ENCODE measurements around the gene TAS1R1. TPM values are rescaled to one million over a fixed set of nuclear protein-coding genes. Genes with fewer than 3 reads are reported as not detected.

Gene TAS1R1
- total RNA-seq, 1 experiment from 2014 or later: not detected

GRCh38 chr1:6572653-6573383 lies 17.7 kb downstream of the TAS1R1 start:
- no peak for DNase-seq (ENCODE audit: low spot score)

DNA sequence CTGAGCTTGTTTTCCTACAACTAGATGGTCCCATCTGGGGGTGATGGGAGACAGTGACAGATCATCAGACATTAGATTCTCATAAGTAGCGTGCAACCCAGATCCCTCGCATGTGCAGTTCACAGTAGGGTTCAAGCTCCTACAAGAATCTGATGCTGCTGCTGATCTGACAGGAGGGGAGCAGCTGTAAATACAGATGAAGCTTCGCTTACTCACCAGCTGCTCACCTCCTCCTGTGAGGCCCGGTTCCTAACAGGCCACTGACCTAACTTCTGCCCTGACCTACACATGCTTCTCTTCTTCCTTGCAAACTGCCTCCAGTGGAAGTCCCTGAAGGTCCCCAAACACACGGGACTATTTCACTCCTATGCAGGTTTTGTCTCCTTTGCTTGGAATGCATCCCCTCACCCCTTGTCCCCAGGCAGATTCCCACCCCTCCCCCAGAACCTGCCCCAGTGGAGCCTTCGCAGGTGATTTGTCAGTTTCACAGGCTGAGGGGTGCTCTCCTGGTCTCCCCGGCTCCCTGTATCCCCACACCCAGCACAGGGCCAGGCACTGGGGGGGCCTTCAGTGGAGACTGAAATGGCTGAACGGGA lies 19.0 kb downstream of the TAS1R1 start:
- no peak for DNase-seq (ENCODE audit: low spot score)

DNA sequence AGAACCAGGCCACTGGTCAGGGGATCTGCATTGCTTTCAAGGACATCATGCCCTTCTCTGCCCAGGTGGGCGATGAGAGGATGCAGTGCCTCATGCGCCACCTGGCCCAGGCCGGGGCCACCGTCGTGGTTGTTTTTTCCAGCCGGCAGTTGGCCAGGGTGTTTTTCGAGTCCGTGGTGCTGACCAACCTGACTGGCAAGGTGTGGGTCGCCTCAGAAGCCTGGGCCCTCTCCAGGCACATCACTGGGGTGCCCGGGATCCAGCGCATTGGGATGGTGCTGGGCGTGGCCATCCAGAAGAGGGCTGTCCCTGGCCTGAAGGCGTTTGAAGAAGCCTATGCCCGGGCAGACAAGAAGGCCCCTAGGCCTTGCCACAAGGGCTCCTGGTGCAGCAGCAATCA lies 19.7 kb downstream of the TAS1R1 start:
- no peak for DNase-seq (ENCODE audit: low spot score)

DNA sequence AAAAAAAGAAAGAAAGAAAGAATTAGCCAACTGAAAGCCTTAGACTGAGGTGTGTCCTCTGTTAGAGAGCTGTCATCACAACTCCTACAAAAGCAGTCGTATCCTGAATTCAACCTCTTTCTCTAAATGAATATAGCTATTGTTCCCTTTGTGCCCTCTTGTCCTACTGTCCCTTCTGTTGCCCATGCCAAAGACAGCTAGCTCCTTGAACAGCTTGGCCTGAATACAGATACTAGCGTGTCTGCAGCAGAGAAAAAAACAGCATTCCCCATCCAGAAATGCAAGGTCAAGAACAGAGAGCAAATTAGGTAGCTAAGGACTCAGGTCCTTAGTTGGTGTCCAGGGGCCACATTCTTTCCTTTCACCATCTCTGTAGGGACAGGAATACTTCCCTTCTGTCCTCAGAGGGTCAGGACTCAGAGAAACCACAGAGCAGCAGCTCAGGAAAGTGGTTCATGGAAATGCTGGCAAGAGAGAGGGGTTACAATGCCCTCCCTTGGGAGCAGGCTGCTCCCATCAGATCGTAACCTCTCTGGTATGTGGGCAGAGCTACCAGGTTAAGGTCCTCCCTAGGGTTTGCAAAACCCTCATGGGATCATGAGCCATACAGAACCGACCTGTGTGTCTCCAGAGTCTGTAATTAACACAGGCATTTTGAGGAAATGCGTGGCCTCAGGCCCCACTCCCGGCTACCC lies 22.9 kb downstream of the TAS1R1 start:
- no peak for DNase-seq (ENCODE audit: low spot score)

GRCh38 chr1:6578624-6579373 lies 23.7 kb downstream of the TAS1R1 start:
- no peak for DNase-seq (ENCODE audit: low spot score)

DNA sequence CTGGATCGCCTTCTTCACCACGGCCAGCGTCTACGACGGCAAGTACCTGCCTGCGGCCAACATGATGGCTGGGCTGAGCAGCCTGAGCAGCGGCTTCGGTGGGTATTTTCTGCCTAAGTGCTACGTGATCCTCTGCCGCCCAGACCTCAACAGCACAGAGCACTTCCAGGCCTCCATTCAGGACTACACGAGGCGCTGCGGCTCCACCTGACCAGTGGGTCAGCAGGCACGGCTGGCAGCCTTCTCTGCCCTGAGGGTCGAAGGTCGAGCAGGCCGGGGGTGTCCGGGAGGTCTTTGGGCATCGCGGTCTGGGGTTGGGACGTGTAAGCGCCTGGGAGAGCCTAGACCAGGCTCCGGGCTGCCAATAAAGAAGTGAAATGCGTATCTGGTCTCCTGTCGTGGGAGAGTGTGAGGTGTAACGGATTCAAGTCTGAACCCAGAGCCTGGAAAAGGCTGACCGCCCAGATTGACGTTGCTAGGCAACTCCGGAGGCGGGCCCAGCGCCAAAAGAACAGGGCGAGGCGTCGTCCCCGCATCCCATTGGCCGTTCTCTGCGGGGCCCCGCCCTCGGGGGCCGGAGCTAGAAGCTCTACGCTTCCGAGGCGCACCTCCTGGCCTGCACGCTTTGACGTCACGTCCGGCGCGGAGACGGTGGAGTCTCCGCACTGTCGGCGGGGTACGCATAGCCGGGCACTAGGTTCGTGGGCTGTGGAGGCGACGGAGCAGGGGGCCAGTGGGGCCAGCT lies 24.4 kb downstream of the TAS1R1 start, which contains the start of gene ZBTB48:
Gene ZBTB48 (plus strand): TSS at position 621 of the 745 bp plus-strand sequence. CDS start 616 bp downstream, outside the sequence.
- peak; percentile 86 for DNase-seq (ENCODE audit: low spot score)

GRCh38 chr1:6580119-6580592 lies 25.0 kb downstream of the TAS1R1 start:
- no peak for DNase-seq (ENCODE audit: low spot score)

DNA sequence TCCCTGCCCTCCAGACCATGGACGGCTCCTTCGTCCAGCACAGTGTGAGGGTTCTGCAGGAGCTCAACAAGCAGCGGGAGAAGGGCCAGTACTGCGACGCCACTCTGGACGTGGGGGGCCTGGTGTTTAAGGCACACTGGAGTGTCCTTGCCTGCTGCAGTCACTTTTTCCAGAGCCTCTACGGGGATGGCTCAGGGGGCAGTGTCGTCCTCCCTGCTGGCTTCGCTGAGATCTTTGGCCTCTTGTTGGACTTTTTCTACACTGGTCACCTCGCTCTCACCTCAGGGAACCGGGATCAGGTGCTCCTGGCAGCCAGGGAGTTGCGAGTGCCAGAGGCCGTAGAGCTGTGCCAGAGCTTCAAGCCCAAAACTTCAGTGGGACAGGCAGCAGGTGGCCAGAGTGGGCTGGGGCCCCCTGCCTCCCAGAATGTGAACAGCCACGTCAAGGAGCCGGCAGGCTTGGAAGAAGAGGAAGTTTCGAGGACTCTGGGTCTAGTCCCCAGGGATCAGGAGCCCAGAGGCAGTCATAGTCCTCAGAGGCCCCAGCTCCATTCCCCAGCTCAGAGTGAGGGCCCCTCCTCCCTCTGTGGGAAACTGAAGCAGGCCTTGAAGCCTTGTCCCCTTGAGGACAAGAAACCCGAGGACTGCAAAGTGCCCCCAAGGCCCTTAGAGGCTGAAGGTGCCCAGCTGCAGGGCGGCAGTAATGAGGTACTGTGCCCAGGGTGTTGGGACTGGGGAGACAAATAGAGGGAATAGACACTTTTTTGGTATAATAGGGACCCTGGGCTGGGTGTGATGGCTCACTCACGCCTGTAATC lies 25.7 kb downstream of the TAS1R1 start:
- no peak for DNase-seq (ENCODE audit: low spot score)

DNA sequence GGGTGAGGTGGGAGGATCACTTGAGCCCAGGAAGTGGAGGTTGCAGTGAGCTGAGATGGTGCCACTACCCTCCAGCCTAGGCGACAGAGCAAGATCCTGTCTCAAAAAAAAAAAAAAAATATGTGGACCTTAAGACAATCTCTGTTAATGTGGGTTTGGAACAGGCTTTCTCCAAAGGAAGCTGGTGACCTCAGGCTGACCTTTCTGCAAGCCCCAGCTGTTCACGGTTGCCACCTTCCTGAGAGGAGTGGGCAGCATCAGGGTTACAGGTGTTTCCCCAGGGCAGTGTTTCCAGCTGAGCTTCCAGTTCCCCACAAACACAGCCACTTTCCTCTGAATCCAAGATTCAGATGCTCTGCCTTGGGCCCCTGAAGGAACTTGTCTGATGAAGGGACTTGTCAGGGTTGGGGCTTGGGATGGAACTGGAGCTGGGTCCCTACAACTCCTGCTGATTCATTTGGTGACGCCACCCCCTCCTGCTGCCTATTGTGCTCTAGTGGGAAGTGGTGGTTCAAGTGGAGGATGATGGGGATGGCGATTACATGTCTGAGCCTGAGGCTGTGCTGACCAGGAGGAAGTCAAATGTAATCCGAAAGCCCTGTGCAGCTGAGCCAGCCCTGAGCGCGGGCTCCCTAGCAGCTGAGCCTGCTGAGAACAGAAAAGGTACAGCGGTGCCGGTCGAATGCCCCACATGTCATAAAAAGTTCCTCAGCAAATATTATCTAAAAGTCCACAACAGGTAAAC lies 26.6 kb downstream of the TAS1R1 start:
- no peak for DNase-seq (ENCODE audit: low spot score)

- DNase-seq (ENCODE audit: low spot score): no peak
These were observed 27.3 kb downstream of the TAS1R1 start for GRCh38 chr1:6582370-6582769.

DNA sequence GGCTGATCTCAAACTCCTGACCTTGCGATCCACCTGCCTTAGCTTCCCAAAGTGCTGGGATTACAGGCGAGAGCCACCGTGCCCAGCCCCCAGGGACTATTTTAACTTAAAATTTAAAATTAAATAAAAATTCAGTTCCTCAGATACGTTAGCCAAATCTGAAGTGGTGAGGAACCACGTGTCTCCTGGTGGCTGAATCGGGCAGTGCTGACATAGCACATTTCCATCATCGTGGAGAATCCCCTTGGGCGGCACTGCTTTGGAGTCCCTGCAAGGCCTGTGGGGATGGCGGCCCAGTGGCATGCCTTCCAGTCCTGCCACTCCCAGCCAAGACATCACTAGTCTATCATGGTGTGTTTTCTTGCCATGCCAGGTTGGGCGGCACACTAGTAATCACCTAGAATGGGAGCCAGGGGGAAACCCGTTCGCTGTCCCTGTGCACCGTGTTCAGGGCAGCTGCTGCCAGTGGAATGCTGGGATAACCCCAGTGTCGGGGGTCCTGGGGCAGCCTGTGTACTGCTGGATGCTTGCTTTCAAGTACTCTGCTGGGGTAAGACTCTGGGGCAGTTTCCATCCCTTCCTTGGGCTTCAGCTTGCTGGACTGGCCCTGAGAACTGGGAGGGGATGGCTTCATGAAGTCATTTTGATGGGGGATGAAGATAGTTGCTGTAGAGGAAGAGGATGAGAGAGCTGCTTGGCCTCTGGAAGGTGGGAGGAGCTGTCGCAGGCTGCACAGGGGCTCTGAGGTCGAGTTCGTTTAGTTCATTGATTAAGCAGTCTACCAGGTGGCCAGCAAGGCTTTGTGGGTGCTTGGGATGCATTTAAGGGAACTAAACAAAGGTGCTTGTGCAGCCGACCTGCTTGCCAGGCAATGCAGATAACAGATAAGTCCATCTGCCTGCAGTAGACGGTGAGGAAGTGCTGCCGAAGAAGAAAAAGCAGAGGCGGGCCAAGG lies 29.3 kb downstream of the TAS1R1 start:
- no peak for DNase-seq (ENCODE audit: low spot score)

DNA sequence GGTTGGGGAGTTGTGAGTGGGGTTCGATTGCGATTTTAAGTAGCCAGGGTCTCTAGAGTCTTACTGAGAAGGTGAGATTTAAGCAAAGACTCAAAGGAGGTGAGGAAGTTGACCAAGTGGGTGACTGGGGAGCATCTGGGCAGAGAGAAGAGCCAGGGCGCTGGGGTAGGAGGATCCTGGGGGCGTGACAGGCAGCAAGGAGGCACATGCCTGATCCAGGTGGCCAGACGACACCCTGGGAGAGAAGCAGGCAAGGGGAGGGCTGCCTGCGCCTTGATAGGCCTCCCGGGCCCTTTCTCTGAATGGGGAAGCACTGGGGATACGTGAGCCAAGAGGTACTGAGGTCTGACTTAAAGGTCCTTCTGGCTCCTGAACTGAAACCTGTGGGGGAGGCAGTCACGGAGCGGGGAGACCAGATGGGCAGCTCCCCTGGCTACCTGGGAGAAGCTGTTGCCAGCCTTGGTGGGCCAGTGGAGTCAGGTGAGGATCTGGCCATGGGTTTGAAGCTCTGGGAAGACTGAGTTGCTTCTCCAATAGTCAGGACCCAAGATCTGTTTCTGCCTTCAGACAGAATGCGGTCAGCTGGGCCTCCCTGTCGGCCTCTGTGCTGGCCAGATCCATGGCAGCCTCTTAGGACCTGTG lies 30.1 kb downstream of the TAS1R1 start:
- no peak for DNase-seq (ENCODE audit: low spot score)

GRCh38 chr1:6585841-6586240 lies 30.7 kb downstream of the TAS1R1 start:
- DNase-seq (ENCODE audit: low spot score): no peak

GRCh38 chr1:6586404-6586816 lies 31.3 kb downstream of the TAS1R1 start:
- DNase-seq (ENCODE audit: low spot score): no peak

DNA sequence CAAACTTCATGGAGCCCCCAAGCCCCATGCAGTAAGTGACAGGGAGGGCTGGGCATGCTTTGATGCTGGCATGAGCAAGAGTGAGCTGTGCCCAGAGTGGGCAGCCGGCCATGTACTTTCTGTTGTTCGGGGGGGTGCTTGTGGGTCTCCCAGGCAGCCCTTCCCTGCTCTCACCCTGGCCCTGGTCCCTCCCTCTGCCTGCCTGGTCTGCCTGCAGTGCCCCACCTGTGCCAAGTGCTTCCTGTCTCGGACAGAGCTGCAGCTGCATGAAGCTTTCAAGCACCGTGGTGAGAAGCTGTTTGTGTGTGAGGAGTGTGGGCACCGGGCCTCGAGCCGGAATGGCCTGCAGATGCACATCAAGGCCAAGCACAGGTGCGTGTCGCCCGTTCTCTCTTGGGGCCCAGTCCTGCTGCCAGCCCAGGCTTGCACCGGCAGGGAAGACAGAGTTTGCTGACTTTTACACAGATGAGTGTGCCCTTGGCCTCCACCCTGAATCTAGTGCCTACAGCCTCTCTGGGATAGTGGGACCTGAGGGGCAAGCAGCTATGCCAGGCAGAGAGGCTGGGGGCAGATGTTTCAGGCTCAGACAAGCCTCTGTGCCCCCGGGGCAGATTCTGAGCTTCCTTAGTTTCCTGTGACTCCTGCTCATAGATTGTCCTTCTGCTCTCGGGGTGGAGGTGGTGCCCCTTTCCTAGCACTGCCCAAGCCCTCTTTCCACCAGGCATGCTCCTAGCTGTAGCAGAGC lies 32.3 kb downstream of the TAS1R1 start:
- DNase-seq (ENCODE audit: low spot score): no peak

DNA sequence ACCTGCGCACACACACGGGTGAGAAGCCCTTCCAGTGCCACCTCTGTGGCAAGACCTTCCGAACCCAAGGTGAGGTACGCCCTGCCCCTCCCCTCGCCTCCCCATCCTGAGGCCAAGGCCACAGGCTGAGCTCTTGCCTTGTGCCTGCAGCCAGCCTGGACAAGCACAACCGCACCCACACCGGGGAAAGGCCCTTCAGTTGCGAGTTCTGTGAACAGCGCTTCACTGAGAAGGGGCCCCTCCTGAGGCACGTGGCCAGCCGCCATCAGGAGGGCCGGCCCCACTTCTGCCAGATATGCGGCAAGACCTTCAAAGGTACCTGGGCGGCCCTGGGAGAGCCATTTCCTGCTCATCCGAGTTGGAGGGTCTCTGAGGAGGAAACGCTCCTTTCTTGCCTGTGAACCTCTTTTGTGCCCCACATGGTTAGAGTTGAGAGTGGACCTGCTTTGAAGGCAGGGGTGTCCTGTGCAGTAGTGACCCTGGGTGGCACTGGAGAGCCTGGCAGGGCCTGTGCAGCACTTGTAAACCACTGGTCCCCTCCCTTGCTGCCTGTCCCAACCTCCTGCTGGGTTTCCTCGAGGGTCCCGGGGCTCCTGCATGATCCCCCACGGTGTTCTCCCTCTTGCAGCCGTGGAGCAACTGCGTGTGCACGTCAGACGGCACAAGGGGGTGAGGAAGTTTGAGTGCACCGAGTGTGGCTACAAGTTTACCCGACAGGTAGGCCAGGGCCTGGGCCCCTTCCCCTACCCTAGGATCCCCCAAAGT lies 33.2 kb downstream of the TAS1R1 start:
- no peak for DNase-seq (ENCODE audit: low spot score)
